NT2/D1 (cell line): Measurements from ENCODE around the gene BNC2.

ENCODE experiments used
- SUZ12 ChIP-seq: IDR thresholded peaks from 2 replicates; pipeline ENCODE4 v1.6.1; 2011; ENCODE audit not compliant: insufficient read length, insufficient read depth; ENCODE audit errors: extremely low read depth
- YY1 ChIP-seq: IDR thresholded peaks from 2 replicates; pipeline ENCODE4 v1.6.1; 2011; ENCODE audit not compliant: insufficient read length, insufficient read depth
- ZNF274 ChIP-seq: IDR thresholded peaks from 2 replicates; pipeline ENCODE4 v1.6.1; 2011; ENCODE audit warnings: mild to moderate bottlenecking, low read depth, low read length

DNA sequence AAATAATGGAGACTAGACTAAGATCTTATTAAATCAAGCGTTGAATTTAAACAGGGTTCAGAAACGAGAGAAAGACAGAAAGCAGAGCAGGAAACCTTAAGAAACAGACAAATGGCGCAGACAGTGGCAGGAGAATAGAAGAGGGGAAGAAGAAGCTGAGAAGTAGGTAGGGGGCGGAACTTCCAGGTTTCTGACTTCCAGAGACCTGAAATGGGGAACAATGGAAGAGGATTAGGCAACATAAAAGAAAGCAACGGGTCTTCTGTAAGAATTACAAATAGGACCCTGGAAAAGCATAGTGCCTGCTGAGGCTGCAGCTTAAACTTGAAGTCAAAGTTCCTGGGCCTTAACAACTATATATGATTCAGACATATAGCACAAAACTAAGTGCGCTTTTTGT is 101.7 kb downstream of the BNC2 start:
- no peak for TF ChIP-seq SUZ12
- no peak for TF ChIP-seq YY1
- no peak for TF ChIP-seq ZNF274
